Type B pancreatic cell (in vitro differentiated cells): ENCODE measurements around the gene DOK6. TPM values are rescaled to one million over a fixed set of nuclear protein-coding genes. Genes with fewer than 3 reads are reported as not detected.

Experiments used
- DNase-seq: peaks from one replicate; pipeline ENCODE4 v3.0.0; 2021; ENCODE audit warnings: mixed read lengths; ENCODE audit not compliant: unreplicated experiment; ENCODE audit errors: extremely low spot score
- H3K27ac Mint-ChIP-seq: 2 replicates; pipeline ENCODE4 v1.8.0; 2021; ENCODE audit warnings: mild to moderate bottlenecking, mixed read lengths
- H3K27me3 Mint-ChIP-seq: 2 replicates; pipeline ENCODE4 v1.8.0; 2021; ENCODE audit warnings: mixed read lengths
- H3K36me3 Mint-ChIP-seq: 2 replicates; pipeline ENCODE4 v1.8.0; 2021; ENCODE audit warnings: mixed read lengths
- H3K4me1 Mint-ChIP-seq: one replicate; pipeline ENCODE4 v1.8.0; 2021; ENCODE audit warnings: mixed read lengths; ENCODE audit not compliant: unreplicated experiment
- H3K4me3 Mint-ChIP-seq: 2 replicates; pipeline ENCODE4 v1.8.0; 2021; ENCODE audit warnings: mild to moderate bottlenecking, mixed read lengths
- H3K9me3 Mint-ChIP-seq: 2 replicates; pipeline ENCODE4 v1.8.0; 2021; ENCODE audit warnings: mixed read lengths
- CTCF ChIP-seq: fragments of 200-600 bp; sonication (generic); conservative IDR thresholded peaks from 2 replicates; pipeline ENCODE4 v1.5.0; 2021; ENCODE audit warnings: antibody characterized with exemption, mild to moderate bottlenecking
- total RNA-seq: library from RNA; stranded (reverse); gene quantifications from 2 replicates; pipeline ENCODE4 v1.2.1, GENCODE V29; 2021; ENCODE audit warnings: low replicate concordance

The DOK6 gene
- total RNA-seq, 1 donor from 2014 or later, result 7.3 TPM

GRCh38 chr18:69889009-69889408 lies 488.3 kb downstream of the DOK6 start:
- no peak for DNase-seq
- no peak for TF ChIP-seq CTCF
- H3K4me1 Mint-ChIP-seq, result no peaks in the 10 kb centered on the region
- H3K4me3 Mint-ChIP-seq, result no peak overlapping the region
- no peaks in the 10 kb centered on the region for H3K36me3 Mint-ChIP-seq
- H3K9me3 Mint-ChIP-seq, result no peaks in the 10 kb centered on the region
- no peaks in the 10 kb centered on the region for H3K27me3 Mint-ChIP-seq
- H3K27ac Mint-ChIP-seq, result no peak overlapping the region

GRCh38 chr18:69890558-69890957 lies 489.9 kb downstream of the DOK6 start:
- Mint-ChIP-seq H3K36me3 (no peaks in the 10 kb centered on the region), H3K4me3 (no peak overlapping the region), H3K27ac (no peak overlapping the region), H3K27me3 (no peaks in the 10 kb centered on the region), H3K9me3 (no peaks in the 10 kb centered on the region), H3K4me1 (no peaks in the 10 kb centered on the region)
- TF ChIP-seq CTCF, result no peak
- no peak for DNase-seq

- H3K4me1 Mint-ChIP-seq, result no peaks in the 10 kb centered on the region
- H3K36me3 Mint-ChIP-seq, result no peaks in the 10 kb centered on the region
- no peaks in the 10 kb centered on the region for H3K9me3 Mint-ChIP-seq
- no peak for DNase-seq
- no peak overlapping the region for H3K4me3 Mint-ChIP-seq
- no peak overlapping the region for H3K27ac Mint-ChIP-seq
- no peak for TF ChIP-seq CTCF
- no peaks in the 10 kb centered on the region for H3K27me3 Mint-ChIP-seq
These were observed 493.8 kb downstream of the DOK6 start for GRCh38 chr18:69894467-69894866.

GRCh38 chr18:69895066-69896047 lies 494.7 kb downstream of the DOK6 start:
- TF ChIP-seq CTCF, result no peak
- no peaks in the 10 kb centered on the region for H3K36me3 Mint-ChIP-seq
- no peaks in the 10 kb centered on the region for H3K4me1 Mint-ChIP-seq
- no peaks in the 10 kb centered on the region for H3K27me3 Mint-ChIP-seq
- no peak for DNase-seq
- no peak overlapping the region for H3K27ac Mint-ChIP-seq
- no peaks in the 10 kb centered on the region for H3K9me3 Mint-ChIP-seq
- no peak overlapping the region for H3K4me3 Mint-ChIP-seq

DNA sequence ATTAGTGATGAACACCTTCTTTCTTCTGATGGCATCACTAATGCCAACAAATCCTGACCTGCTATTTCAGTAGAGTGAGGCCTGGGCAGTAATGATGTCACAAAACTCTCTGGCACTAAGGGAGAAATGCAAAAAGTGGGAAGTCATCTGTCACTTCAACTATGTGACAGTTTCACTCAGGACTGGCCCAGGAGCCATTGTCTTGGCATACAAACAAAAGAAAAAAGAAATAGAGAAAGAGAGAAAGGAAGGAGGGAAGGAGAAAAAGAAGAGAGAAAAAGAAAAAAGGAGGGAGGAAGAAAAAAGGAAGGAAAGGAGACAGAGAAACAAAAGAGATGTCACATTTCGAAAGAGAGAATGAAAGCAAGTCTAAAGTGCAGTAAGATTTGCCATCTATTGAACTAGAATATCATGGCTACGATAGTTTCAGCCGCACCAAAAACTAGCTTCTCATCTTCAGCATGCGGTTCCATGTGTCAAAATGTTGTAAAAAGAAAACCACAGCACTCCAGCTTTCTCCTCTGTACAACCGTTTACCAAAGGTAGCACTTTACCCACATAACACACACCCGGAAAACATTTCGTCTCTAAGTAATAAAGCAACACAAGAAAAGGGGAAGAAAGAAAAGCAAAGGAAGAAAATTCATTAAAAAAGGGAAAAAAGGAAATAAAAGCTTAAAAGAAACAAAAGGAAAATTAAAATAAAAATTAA lies 496.9 kb downstream of the DOK6 start:
- Mint-ChIP-seq H3K36me3 (no peaks in the 10 kb centered on the region), H3K27ac (no peak overlapping the region), H3K4me1 (no peaks in the 10 kb centered on the region), H3K4me3 (no peak overlapping the region), H3K9me3 (no peaks in the 10 kb centered on the region), H3K27me3 (no peaks in the 10 kb centered on the region)
- no peak for TF ChIP-seq CTCF
- no peak for DNase-seq
